Kidney (tissue), 14 donors: ENCODE measurements around the gene SELENBP1. TPM values are rescaled to one million over a fixed set of nuclear protein-coding genes. Genes with fewer than 3 reads are reported as not detected.

Source experiments
- DNase-seq, 5 donors: peaks; one replicate each; pipeline ENCODE4 v3.0.0-alpha.2; 2013 to 2020
- FAIRE-seq: peaks from 2 replicates; lab custom pipeline; 2012; peaks lifted over from hg19 to GRCh38; lab: Jason Lieb, UNC
- H3K27ac ChIP-seq, 2 donors: one replicate each; pipeline ENCODE4 v1.7.0; 2013; ENCODE audit warnings: low read depth in 2 of 2, low read length in 2 of 2, inconsistent platforms in 1 of 2
- H3K27me3 ChIP-seq: one replicate; pipeline ENCODE4 v1.7.1; 2013; ENCODE audit warnings: low read length, inconsistent platforms; ENCODE audit not compliant: control insufficient read depth, insufficient read depth
- H3K36me3 ChIP-seq, 3 donors: one replicate each; pipeline versions ENCODE4 v1.7.0 to v1.7.1; 2013; ENCODE audit warnings: low read length in 3 of 3, control low read depth in 1 of 3, inconsistent platforms in 1 of 3; ENCODE audit not compliant: insufficient read depth in 3 of 3, control insufficient read depth in 2 of 3
- H3K4me1 ChIP-seq, 3 donors: one replicate each; pipeline versions ENCODE4 v1.7.0 to v1.7.1; 2013; ENCODE audit warnings: low read length in 3 of 3, inconsistent platforms in 1 of 3, low read depth in 1 of 3; ENCODE audit not compliant: control insufficient read depth in 2 of 3, insufficient read depth in 2 of 3
- H3K4me3 ChIP-seq, 3 donors: one replicate each; pipeline versions ENCODE4 v1.7.0 to v1.8.1; 2013; ENCODE audit warnings: low read length in 3 of 3, control low read depth in 1 of 3, inconsistent platforms in 1 of 3
- H3K9ac ChIP-seq, 3 donors: one replicate each; pipeline versions ENCODE4 v1.7.0 to v1.7.1; 2013; ENCODE audit warnings: low read length in 3 of 3, control low read depth in 1 of 3, inconsistent platforms in 1 of 3
- H3K9me3 ChIP-seq, 3 donors: one replicate each; pipeline versions ENCODE4 v1.7.0 to v1.7.1; 2013; ENCODE audit warnings: low read length in 3 of 3, control low read depth in 1 of 3, inconsistent platforms in 1 of 3; ENCODE audit not compliant: control insufficient read depth in 2 of 3, insufficient read depth in 1 of 3
- intact Hi-C: fragments of 100-400 bp; cut with DNase I; formaldehyde crosslinking; loops from one replicate; pipeline ENCODE4 v1.11.1; 2022
- polyA plus RNA-seq: library from polyadenylated mRNA; stranded (reverse); fragments of 350-450 nt; fragmentation: Illumina TruSeq; extraction: RNeasy Lipid Tissue Mini Kit (QIAGEN cat#74804); gene quantifications from one replicate; pipeline ENCODE4 v1.2.3, GENCODE V29; 2014; ENCODE audit warnings: low read depth, low replicate concordance; ENCODE audit not compliant: insufficient read depth
- total RNA-seq: library from RNA; stranded (reverse); fragmentation: NEBNext Ultra II Directional; extraction: Animal tissue kit (Norgen Biotek cat#: 25700); gene quantifications from one replicate; pipeline ENCODE4 v1.2.1, GENCODE V29; 2021
- TF ChIP-seq, protein P1 (sequence below): IDR thresholded peaks from 3 replicates; pipeline ENCODE4 v1.5.1; 2012; ENCODE audit warnings: mild to moderate bottlenecking, moderate library complexity, borderline replicate concordance; ENCODE audit not compliant: insufficient read depth; ENCODE audit errors: extremely low read depth
- donor health status: control.
- donor health status: control.
- donor health status: control.
- donor health status: control.
- donor health status: control.
- donor health status: DM: yes; HTN: yes; CAD: no.
- donor health status: Normal renal cell carcinoma (clear cell type).

The SELENBP1 gene
- total and polyA plus RNA-seq, 2 donors from 2014 or later, result 50.0 to 161 TPM

DNA sequence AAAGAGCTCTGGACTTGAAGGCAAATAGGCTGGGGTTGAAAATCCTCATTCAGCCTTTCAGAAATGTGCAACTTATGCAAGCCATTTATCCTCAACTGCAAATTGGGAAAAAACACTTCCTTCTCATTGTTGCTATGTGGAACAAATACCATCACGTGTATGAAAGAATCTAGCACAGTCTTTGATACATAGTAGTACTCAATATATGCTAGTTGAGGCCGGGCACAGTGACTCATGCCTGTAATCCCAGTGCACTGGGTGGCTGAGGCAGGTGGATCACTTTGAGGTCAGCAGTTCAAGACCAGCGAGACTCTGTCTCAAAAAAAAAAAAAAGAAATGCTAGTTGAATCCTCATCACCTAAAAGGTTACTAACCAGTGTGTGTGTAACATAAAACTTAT lies 53.5 kb downstream of the SELENBP1 start:
- Histone ChIP-seq H3K27me3 (no peaks in the 10 kb centered on the region), H3K4me3 (no peak overlapping the region), H3K36me3 (peaks cover 2 to 27% (median 24%) of the 10 kb centered on the region in 3 donors), H3K4me1 (peaks cover 0 to 3% (median 0%) of the 10 kb centered on the region in 3 donors), H3K9me3 (no peaks in the 10 kb centered on the region), H3K27ac (no peak overlapping the region), H3K9ac (no peak overlapping the region)
- intact Hi-C loops, result no loop called here
- no peak for FAIRE-seq
- DNase-seq, result no peak
- TF ChIP-seq, protein P1, sequence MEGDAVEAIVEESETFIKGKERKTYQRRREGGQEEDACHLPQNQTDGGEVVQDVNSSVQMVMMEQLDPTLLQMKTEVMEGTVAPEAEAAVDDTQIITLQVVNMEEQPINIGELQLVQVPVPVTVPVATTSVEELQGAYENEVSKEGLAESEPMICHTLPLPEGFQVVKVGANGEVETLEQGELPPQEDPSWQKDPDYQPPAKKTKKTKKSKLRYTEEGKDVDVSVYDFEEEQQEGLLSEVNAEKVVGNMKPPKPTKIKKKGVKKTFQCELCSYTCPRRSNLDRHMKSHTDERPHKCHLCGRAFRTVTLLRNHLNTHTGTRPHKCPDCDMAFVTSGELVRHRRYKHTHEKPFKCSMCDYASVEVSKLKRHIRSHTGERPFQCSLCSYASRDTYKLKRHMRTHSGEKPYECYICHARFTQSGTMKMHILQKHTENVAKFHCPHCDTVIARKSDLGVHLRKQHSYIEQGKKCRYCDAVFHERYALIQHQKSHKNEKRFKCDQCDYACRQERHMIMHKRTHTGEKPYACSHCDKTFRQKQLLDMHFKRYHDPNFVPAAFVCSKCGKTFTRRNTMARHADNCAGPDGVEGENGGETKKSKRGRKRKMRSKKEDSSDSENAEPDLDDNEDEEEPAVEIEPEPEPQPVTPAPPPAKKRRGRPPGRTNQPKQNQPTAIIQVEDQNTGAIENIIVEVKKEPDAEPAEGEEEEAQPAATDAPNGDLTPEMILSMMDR, result no peak

DNA sequence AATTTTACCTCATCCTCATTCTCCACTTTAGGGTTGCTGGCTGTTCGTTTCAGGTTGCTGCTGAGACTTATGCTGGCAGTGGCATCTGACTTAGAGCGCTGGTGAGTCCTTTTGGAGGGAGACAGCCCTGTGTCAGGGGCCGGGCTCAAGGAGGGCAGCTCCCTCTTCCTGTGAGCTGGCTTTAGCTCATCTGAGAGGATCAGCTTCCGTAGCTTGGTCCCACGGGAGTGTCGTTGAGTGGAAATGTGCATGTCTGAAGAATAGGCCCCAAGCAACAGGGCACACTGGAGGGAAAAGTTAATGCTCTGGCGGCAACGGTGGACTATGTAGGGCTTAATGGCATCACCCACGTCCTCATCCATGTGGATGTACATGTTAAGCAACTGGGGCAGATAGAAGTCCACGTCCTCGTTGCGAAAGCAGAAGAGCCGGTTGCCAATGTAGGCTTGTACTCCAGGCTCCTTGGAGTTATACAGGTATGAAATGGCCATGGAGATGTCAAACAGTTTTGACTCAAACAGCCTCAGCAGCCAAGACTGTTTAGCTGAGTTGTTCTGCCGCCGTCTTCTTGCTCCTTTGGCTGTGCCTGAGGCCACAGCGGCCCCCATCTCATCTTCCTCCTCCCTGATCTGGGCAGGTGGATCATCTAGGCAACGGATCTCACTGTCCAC lies 56.8 kb downstream of the SELENBP1 start:
- Histone ChIP-seq H3K4me3 (no peak overlapping the region), H3K9me3 (no peaks in the 10 kb centered on the region), H3K4me1 (peaks cover 0 to 22% (median 17%) of the 10 kb centered on the region in 3 donors), H3K9ac (no peak overlapping the region), H3K36me3 (peaks cover 10 to 45% (median 27%) of the 10 kb centered on the region in 3 donors), H3K27ac (no peak overlapping the region), H3K27me3 (no peaks in the 10 kb centered on the region)
- DNase-seq, result no peak
- TF ChIP-seq, protein P1, result no peak
- FAIRE-seq, result no peak
- intact Hi-C loops, result no loop called here

Other genes with a start within 250 kb of the SELENBP1 start
- gene SEMA6C, start 226.1 kb downstream of the SELENBP1 start, total RNA-seq, result 7.6 TPM
- gene SEMA6C, start 226.1 kb downstream of the SELENBP1 start, polyA plus RNA-seq, result 17.4 TPM
- 6.3 TPM for gene TNFAIP8L2, start 216.1 kb downstream of the SELENBP1 start, total RNA-seq
- 1.8 TPM for gene TNFAIP8L2, start 216.1 kb downstream of the SELENBP1 start, polyA plus RNA-seq
- 7.9 TPM for gene LYSMD1, start 206.8 kb downstream of the SELENBP1 start, total RNA-seq
- 9.1 TPM for gene LYSMD1, start 206.8 kb downstream of the SELENBP1 start, polyA plus RNA-seq
- gene SCNM1, start 206.6 kb downstream of the SELENBP1 start, total RNA-seq, result 33.4 TPM
- gene SCNM1, start 206.6 kb downstream of the SELENBP1 start, polyA plus RNA-seq, result 57.7 TPM
- gene TMOD4, start 196.7 kb downstream of the SELENBP1 start, total RNA-seq, result 0.66 TPM
- gene TMOD4, start 196.7 kb downstream of the SELENBP1 start, polyA plus RNA-seq, result 0.65 TPM
- gene VPS72, start 182.5 kb downstream of the SELENBP1 start, total RNA-seq, result 52.6 TPM
- gene VPS72, start 182.5 kb downstream of the SELENBP1 start, polyA plus RNA-seq, result 38.2 TPM
- gene PIP5K1A, start 174.2 kb downstream of the SELENBP1 start, total RNA-seq, result 49.0 TPM
- 15.5 TPM for gene PIP5K1A, start 174.2 kb downstream of the SELENBP1 start, polyA plus RNA-seq
- gene PSMD4, start 118.0 kb downstream of the SELENBP1 start, total RNA-seq, result 123 TPM
- 178 TPM for gene PSMD4, start 118.0 kb downstream of the SELENBP1 start, polyA plus RNA-seq
- 30.3 TPM for gene ZNF687, start 90.4 kb downstream of the SELENBP1 start, total RNA-seq
- 8.5 TPM for gene ZNF687, start 90.4 kb downstream of the SELENBP1 start, polyA plus RNA-seq
- 60.9 TPM for gene PI4KB, start 45.3 kb downstream of the SELENBP1 start, total RNA-seq
- 43.5 TPM for gene PI4KB, start 45.3 kb downstream of the SELENBP1 start, polyA plus RNA-seq
- 46.6 TPM for gene RFX5, start 25.5 kb downstream of the SELENBP1 start, total RNA-seq
- 17.9 TPM for gene RFX5, start 25.5 kb downstream of the SELENBP1 start, polyA plus RNA-seq
- gene PSMB4, start 26.9 kb upstream of the SELENBP1 start, total RNA-seq, result 212 TPM
- gene PSMB4, start 26.9 kb upstream of the SELENBP1 start, polyA plus RNA-seq, result 436 TPM
- gene POGZ, start 86.8 kb upstream of the SELENBP1 start, total RNA-seq, result 96.6 TPM
- gene POGZ, start 86.8 kb upstream of the SELENBP1 start, polyA plus RNA-seq, result 16.4 TPM
- 41.6 TPM for gene CGN, start 138.7 kb upstream of the SELENBP1 start, total RNA-seq
- 24.0 TPM for gene CGN, start 138.7 kb upstream of the SELENBP1 start, polyA plus RNA-seq
- 12.9 TPM for gene TUFT1, start 167.6 kb upstream of the SELENBP1 start, total RNA-seq
- gene TUFT1, start 167.6 kb upstream of the SELENBP1 start, polyA plus RNA-seq, result 8.9 TPM
- gene SNX27, start 239.3 kb upstream of the SELENBP1 start, total RNA-seq, result 46.3 TPM
- gene SNX27, start 239.3 kb upstream of the SELENBP1 start, polyA plus RNA-seq, result 13.5 TPM